RPMI8226 (cell line): Measurements from ENCODE around the gene PTPRN2.
A peak's percentile ranks its signal among the peaks of the same experiment; 100 is the strongest.
"Not testable (repeated sequence)": the region's sequence is repeated elsewhere in the genome, so short reads cannot be mapped to it uniquely, and the experiment has no call there.

Source experiments
- DNase-seq: peaks from one replicate; pipeline ENCODE4 v3.0.0-alpha.2; 2015

PTPRN2 gene

DNA sequence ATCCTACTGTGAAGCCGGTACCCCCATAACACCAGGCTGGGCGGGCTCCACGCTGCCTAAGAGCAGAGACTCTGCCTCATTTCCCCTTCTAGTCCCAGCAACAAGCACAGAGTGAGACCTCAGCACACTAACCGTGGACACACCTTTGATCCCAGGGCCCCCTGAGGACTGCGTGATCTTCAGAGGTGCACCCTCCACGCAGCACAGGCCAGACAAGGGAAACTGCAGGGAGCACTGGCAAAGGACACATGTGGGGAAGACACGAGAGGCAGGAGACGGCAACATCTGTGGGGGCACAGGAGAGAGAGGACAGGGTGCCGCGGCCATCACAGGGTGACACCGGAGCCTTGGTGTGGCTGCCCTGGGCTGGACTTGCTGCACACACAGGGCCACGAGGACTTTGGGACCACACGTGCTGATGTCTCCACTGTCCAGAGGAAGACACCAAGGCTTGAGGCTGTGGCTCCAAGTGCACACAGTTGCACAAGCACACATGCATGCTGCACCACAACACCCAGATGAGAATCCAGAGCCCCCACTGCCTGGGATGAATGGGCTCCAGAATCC is 128.8 kb downstream of the PTPRN2 start:
- no peak for DNase-seq

DNA sequence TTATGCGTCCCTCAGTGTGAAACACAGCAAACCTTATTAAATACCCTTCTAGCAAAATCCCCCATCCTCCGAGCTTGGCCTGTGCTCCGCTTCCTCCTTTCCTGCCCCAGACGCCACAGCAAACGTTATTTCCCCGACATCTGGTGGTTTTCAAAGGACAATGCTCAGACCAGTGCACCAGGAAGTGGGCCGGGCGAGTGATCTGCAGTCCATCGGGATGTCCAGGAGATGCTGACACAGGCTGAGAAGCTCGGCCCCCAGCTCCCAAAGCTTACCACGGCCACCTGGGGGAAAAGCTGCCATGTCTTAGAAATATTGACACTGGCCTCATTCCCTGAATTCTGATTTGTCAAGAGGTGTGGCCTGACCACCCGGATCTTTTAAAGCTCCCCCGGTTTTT is 129.5 kb downstream of the PTPRN2 start:
- no peak for DNase-seq

DNA sequence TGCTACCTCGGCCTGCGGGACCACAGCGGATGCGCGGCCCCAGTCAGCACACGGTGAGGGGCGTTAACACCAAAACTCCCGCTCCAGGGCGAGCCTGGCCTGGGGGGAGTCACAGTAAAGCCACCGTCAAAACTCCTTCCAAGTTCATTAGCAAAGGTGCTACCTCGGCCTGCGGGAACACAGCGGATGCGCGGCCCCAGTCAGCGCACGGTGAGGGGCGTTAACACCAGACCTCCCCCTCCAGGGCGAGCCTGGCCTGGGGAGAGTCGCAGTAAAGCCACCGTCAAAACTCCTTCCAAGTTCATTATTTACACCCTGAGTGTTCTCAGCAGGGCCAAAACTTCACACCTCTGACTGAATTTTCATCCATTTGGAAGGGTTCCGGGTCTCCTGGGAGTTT is 130.0 kb downstream of the PTPRN2 start:
- not testable (repeated sequence) for DNase-seq

DNA sequence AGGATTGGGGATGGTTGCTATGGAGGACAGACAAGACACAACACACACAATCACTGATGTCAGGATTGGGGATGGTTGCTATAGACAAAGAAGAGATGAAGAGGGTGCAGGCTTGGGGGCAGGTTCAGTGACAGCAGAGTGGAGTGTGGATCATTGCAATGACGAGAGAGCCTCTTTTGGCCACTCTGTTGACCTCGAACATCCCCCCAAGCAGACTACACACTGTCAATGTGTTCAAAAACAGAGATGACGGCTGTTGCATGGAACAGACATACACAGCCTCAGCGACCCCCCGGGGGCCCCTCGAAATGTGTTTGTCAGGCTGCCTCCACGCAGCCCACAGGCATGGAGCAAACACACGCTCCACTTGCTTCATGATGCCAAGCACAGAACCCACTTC is 133.0 kb downstream of the PTPRN2 start:
- no peak for DNase-seq

DNA sequence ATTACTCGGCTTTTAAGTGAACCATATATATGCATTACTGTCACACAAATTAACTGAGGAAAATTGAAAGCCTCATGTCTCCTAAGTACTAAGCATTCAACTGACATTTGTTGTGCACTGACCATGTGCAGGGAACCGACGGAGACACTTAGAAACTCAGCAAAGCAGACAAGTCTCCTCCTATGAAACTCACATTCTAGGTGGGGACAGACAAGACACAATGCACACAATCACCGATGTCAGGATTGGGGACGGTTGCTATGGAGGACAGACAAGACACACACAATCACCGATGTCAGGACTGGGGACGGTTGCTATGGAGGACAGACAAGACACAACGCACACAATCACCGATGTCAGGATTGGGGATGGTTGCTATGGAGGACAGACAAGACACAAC is 134.0 kb downstream of the PTPRN2 start:
- no peak for DNase-seq

DNA sequence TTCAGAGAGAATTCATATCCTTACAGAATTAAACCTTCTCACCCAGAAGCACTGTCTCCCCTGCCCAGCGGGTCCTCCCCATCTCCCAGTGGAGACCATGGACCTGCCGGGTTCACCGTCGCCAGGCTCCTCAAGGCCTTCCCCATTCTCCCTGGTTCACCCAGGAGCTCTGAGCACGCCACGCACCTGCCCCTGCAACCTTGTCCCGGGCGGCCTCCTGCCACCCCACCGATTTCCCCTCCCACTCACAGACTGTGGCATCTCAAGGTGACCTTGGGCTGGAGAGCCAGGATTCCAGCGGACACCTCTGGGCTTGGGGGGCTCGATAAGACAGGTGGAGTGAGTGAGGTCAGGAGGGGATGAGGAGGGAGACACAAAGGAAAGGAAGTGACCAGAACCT is 135.3 kb downstream of the PTPRN2 start:
- no peak for DNase-seq

DNA sequence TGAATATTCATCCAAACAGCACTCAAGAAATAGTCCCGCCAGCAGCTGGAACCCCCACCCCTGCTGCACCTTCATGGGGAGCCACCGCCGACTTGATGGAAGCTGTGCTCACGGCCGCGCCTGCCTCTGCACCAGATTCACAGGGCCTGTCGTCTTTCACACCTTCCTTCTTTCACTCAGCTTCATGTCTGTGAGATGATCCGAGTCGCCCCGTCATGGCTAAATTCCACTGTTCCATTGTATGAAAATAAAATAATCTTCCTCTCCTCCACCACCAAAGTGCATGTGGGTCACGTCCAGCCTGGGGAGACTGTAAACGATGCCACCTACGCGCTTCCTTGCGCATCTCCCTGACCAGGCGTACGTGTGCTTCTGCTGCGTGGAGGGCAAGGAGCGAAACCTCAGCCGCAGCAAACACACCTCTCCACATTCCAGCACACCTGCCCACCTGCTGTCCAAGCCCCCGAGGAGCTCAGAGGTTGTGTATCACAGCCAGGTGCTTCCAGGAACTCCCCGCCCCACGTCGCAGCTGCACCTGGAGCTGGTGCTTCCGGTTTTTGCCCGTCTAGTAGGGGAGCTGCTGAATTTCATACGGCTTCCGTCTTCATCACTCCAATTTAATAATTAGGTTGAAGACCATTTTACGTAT is 137.0 kb downstream of the PTPRN2 start:
- peak; percentile 44 for DNase-seq

DNA sequence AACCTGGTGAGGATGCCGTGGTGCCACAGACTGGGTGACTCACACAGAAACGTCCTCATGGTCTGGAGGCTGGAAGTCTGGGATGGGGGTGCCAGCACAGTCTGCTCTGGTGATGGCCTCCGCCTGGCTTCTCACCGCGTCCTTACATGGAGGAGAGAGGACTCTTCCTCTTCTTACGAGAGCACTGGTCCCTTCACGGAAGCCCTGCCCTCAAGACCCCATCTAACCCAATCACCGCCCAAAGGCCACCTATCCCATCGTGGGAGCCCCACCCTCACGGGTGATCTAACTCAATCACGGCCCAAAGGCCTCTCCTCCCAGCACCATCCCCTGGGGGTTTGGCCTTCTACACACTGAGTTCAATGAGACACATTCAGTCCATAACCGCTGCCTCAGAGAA is 137.7 kb downstream of the PTPRN2 start:
- DNase-seq = no peak

DNA sequence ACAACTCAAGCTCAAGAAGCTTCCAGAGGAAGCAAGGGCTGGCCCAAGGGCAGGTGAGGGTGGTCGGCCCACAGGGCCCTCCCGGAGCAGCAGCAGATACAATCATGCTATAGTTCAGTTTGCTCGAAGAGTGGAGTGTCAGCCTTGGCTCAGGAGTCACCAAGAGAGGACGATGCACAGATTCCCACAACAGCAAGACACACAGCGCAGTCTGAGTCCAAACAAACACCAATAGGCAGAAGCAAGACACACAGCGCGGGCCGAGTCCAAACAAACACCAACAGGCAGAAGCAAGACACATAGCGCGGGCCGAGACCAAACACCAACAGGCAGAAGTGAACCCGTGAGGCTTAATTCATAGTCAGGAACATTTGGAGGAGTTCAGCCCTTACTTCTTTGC is 138.4 kb downstream of the PTPRN2 start:
- DNase-seq = no peak

DNA sequence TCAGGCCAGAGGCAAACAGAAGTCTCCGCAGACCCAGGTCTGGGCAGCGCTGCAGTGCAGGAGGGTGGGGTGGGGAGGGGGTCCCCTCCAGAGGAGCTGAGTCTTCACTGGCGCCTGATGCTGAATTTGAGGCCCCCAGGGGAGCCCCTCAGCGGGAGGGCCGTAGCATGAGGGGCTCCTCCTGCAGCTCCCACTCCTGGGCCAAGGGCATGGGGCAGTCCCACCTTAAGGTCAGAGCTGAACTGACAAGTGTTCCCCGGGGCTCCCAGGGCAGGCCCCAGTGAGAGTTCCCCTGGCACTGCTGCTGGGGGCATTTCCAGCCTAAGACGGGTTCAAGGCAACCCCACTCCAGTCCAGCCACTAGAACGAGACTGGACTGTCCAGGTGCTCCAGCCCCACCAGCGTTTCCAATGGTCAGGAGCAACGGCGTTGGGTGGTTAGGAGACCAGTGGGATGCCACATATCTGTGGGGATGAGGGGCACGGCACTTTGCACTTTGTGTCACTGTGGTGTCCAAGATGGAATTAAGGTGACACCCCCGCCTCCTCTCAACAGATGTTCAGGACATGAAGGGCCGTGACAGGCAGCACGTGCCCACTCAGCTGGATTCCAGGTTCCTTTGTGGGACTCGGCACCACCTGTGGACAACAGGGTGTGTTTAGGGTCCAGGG is 139.1 kb downstream of the PTPRN2 start:
- DNase-seq = no peak

DNA sequence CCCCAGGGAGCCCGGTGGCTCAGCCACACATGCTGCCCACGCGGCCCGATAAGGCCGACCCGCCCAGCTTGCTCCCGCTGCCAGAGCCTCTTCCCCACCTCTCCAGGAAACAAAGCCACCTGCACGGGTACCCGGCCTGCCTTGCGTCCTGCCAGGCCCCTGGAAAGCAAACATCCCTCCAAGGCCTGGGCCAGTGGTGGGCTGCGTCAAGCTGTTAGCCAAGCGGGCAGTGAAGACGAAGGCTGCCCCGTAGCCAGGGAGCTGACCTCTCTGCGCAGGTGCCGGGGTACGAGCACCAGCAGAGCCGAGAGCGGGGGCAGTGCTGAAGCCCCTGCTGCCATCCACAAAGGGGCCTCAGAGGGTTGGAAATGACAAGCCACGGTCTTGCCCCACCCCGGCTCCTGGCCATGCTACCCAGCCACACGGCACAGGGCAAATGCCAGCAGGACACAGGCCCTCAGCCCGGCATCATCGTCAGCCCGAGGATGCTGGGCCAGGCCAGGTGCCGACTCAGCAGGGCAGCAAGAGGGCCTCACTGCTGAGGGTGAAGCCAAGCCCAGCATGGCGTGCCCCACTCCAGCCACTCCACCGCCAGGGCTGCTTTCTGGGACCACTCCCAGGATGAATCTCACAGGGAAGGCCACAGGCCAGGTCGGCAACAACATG is 140.0 kb downstream of the PTPRN2 start:
- DNase-seq = no peak

DNA sequence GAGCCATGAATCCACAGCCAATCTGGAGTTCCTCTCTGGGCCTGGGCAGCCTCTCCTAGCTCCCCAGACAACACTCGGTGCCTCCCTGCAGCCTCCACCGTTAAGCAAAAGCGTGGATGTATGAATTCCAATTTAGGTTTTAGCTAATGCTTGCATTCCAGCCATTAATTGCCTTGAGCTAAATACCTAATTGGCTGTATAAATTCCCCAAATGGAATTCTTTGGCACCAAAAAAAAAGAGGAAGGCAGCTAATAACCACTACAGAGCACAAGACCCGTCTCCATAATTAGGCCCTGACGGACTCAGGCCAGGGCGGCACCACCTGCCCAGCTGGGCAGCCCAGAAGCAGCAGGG is 140.5 kb downstream of the PTPRN2 start:
- DNase-seq = no peak

DNA sequence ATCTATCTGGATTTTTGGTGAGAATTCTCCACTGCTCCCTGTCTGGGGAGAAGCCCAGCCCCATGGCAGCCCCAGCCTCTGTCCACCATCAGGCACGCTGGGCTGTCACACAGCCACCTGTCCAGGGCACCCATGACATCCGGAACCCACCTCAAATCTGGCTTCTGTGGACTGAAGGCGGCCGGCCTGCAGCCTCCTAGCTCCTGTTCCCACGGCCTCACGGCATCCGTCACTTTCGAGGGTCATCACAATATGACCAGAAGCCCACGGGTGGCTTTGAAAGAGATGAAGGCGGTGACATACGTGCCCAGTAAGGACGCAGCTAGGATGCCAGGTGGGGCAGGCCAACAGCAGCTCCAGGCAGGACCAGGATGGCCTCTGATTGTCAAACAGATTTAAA is 140.9 kb downstream of the PTPRN2 start:
- DNase-seq = no peak

DNA sequence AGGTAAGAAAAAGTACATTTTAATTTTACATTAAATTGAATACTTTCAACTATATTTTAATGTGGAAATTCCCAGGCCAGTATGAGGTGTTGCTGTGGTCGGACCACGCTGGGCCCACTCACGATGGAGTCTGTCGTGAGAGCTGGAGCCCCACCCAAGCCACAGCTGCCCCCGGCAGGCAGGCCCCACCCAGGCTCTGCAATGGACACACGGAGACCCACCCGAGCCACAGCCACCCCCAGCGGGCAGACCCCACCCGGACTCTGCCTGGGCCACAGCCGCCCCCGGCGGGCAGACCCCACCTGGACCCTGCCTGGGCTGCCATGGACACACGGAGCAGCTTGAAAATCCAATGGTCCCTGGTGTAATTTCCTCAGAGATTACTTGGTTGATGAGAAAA is 141.3 kb downstream of the PTPRN2 start:
- DNase-seq = no peak

DNA sequence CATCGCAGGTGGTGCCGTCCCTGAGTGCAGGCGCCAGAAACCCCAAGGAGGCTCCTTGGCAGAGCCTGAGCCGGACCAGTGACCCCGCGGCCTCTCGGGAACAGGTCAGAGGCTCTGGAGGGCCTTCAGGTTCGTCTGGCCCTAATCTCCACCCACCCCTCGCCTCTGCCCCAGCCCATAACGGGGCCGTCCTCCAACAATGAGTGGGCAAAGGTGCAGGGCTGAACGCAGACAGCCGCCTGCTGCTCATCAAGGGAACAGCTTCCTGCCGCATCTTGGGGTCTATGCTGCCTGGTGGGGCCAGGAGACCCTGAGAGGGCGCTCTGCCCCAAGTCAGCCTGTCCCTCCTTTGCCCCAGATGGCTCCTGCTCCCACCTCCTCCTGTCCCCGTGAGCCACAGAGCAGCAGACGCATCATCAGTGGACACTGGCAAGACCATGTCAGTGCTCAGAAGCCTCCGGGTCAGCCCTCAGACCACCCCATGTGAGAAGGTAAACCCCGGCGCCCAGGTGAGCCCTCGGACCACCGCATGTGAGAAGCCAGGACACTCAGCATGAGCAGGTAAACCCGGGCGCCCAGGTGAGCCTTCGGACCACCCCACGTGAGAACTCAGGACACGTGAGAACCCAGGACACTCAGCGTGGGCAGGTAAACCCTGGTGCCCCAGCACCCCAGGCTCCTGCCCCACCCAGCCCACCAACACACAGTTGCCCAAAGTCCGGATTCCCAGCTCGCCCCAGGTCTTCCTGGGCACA is 142.0 kb downstream of the PTPRN2 start:
- no peak for DNase-seq

DNA sequence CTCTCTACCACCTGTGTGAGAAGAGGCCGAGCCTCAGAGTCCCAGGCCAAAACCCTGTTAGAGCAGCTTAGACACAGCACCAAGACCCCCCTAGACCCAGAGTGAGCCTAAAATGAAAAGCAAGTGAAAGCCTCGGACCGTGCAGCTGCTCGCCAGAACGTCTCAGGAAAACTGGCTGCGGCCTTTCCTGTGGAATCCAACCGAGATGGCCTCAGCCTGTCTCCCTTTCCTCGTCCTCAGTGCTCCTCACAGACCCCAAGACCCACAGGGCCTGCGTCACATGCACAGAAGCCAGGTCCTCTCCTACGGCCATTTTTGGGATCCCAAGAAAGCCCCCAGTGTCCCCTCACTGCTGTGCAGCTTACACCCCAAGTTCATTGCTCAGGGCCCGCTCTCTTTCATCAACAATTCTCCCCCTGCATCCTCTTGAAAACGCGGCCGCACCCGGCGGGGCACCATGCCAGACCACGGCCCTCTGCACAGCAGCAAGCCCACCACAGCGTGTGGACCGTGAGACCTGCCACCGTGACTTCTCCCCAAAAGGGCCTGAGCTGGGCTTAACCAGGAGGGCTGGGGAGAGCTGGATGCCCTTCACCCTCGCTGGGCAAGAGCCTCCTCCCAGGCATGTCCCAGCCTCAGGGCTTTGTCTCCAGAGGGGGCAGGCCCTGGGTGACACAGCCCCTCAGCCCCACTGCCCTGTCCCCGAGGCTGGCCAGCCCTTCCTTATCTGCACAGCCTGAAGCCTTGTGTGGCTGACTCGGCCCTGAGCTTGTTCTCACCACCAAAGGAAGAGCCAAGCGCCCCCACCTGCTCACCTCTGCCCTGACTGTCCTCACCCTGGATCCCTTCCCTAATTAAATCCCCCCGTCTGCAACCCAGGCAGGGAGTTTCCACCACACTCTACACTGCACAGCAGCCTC is 142.9 kb downstream of the PTPRN2 start:
- DNase-seq = no peak

DNA sequence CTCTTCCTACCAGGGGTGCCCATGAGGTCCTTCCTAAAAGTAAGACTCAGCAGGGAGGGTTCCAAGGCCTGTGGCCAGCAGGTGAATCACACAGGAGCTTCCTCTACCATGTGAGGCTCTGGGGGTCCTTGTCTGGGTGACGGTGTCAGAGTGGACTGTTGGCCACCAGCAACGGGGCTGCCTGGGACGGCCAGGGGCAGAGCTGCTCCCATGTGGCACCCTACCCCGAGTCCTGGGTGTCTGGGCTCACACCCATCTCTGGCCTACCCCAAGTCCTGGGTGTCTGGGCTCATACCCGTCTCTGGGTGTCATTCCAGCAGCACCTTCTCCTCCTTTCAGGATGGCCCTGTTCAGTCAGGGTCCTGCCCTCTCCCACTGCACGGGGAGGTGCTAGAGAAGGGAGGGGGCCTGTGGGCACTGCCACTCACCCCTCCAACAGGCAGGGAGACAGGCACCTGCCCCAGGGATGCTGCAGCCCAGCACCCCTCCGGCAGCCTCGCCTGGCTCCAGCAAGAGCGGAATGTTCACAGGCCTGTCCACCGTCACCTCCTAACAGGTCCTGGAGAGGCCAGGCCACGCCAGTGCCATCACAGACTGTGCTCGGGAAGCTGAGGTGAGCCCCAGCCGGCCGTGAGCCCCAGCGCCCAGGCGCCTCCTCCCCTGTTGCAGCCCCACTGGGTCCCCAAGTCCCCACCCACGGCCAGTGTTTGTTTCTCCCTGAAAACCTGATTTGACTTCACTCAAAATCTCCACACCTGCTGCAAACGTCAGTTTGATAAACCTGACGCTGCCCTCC is 143.7 kb downstream of the PTPRN2 start:
- DNase-seq = no peak

DNA sequence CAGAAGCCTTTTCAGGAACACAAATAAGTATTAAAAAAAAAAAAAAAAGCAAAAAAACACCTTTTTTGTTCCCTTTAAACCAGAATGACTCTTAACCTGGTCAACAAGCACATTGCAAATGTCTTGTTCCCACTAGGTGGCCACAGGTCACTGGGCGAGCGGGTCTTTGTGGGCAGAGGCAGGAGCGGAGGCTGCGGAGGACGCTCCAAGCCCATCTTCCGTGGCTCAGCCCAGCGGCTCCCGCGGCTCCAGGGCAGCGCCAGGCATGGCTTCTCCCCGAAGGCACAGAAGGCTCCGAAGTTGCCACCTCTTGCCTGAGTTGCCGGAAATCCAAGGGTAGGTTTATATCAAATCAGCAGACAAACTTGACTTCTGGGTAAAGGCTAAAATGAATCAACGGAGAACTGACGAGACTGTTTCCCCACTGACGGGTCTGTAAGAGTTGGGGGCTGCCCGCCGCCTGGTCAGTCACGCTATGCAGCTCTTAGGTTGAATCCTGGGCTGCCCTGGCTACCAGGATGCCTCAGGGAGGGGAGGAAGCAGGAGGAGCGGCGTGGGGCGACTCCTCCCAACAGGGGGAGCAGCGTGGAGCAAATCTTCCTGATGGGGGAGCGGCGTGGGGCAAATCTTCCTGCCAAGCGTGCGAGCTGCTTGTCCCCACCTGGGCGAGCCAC is 144.5 kb downstream of the PTPRN2 start:
- no peak for DNase-seq

DNA sequence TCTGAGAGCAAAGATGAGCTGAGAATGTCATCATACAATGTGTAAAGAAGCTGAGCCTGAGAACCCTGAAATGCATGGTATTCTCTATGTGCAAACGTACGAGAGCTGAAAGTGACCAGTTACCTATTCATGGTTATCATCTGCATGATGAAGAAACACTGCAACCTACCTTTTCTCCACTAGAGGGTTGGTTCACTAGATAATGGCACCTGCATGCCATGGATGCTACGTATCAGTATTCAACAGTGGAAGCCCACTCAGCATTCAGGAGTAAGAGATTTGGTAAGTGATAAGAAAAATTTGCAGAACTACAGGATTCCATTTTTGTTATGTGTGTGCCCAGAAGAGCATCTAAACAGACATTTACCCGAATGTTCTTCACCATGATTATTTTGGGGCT is 145.4 kb downstream of the PTPRN2 start:
- DNase-seq = peak; percentile 55

DNA sequence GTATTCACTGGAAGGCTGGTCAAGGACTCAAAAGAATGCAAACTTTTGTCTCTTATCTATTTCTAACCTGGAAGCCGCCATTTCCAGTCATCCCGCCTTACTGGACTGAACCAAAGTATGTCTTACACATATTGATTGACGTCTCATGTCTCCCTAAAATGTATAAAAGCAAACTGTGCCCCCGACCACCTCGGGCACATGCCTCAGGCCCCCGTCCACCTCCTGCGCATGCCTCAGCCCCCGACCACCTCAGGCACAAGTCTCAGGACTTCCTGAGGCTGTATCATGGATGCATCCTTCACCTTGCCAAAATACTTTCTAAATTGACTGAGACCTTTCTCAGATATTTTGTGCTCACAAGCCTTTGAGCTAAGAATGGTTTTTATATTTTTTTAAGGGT is 148.6 kb downstream of the PTPRN2 start:
- DNase-seq = no peak
